Spleen (tissue), 11 donors: ENCODE data around the gene CACNA1H. TPM values are rescaled to one million over a fixed set of nuclear protein-coding genes. Genes with fewer than 3 reads are reported as not detected.

Experiments used
- DNase-seq: peaks from one replicate; pipeline ENCODE4 v3.0.0-alpha.2; 2020
- H3K27ac ChIP-seq, 8 donors: fragments of 200-600 bp; sonication (generic) in 7 of 8; 1 replicate in 4 of 8; 2 replicates in 4 of 8; pipeline versions ENCODE4 v1.5.0 to v1.8.0; 2016 to 2021; ENCODE audit warnings: inconsistent platforms in 4 of 8, mild to moderate bottlenecking in 4 of 8, moderate library complexity in 1 of 8
- H3K27me3 ChIP-seq, 7 donors: fragments of 200-600 bp; sonication (generic) in 6 of 7; replicated peaks in 1 of 7; 1 replicate in 4 of 7; 2 replicates in 3 of 7; pipeline versions ENCODE4 v1.5.0 to v1.8.0; 2016 to 2021; ENCODE audit warnings: inconsistent platforms in 3 of 7, mild to moderate bottlenecking in 1 of 7
- H3K36me3 ChIP-seq, 6 donors: fragments of 200-600 bp; sonication (generic) in 5 of 6; 1 replicate in 4 of 6; 2 replicates in 2 of 6; pipeline versions ENCODE4 v1.5.0 to v1.8.0; 2016 to 2021; ENCODE audit warnings: inconsistent platforms in 2 of 6
- H3K4me1 ChIP-seq, 6 donors: fragments of 200-600 bp; sonication (generic) in 5 of 6; 1 replicate in 3 of 6; 2 replicates in 3 of 6; pipeline versions ENCODE4 v1.5.0 to v1.8.0; 2016 to 2021; ENCODE audit warnings: inconsistent platforms in 3 of 6
- H3K4me3 ChIP-seq, 8 donors: fragments of 200-600 bp; sonication (generic) in 7 of 8; 1 replicate in 4 of 8; 2 replicates in 4 of 8; pipeline versions ENCODE4 v1.5.0 to v1.8.0; 2016 to 2021; ENCODE audit warnings: inconsistent platforms in 4 of 8, mild to moderate bottlenecking in 4 of 8, moderate library complexity in 2 of 8
- H3K9me3 ChIP-seq, 8 donors: fragments of 200-600 bp; sonication (generic) in 7 of 8; 1 replicate in 4 of 8; 2 replicates in 4 of 8; pipeline versions ENCODE4 v1.5.0 to v1.8.0; 2016 to 2021; ENCODE audit warnings: inconsistent platforms in 4 of 8
- POLR2A ChIP-seq, 3 donors: fragments of 450-650 bp; IDR thresholded peaks; one replicate each; pipeline ENCODE4 v1.5.1; 2017; ENCODE audit warnings: antibody characterized with exemption in 3 of 3, mild to moderate bottlenecking in 1 of 3
- POLR2AphosphoS5 ChIP-seq, 3 donors: sonication (generic); formaldehyde crosslinking; IDR thresholded peaks; one replicate each; pipeline ENCODE4 v1.5.1; 2017; ENCODE audit warnings: antibody characterized with exemption in 3 of 3
- WGBS, 5 donors: extraction: QIAGEN DNeasy Blood & Tissue Kit in 3 of 5; methylation state at CpG; one replicate each; pipeline versions ENCODE4 v1.1.5 to v1.1.7; 2013 to 2018; 5-methylcytosine and 5-hydroxymethylcytosine counted together
- intact Hi-C: fragments of 100-400 bp; cut with DNase I; formaldehyde crosslinking; loops from one replicate; pipeline ENCODE4 v1.15.0; 2023; ENCODE audit warnings: low total_unique reads
- polyA plus RNA-seq, 3 donors: library from polyadenylated mRNA; stranded (reverse); fragments of 200-250 nt; gene quantifications; one replicate each; pipeline ENCODE4 v1.2.1, GENCODE V29; 2013
- total RNA-seq, 7 donors: library from RNA; depleted of rRNA in 3 of 7; stranded (reverse); fragments of >200 nt in 3 of 7; fragmentation: NEBNext Ultra II Directional in 4 of 7; extraction: Animal tissue kit (Norgen Biotek cat#: 25700) in 4 of 7; gene quantifications; one replicate each; pipeline versions ENCODE4 v1.1.0 to v1.2.1, GENCODE V29; 2016 to 2021
- TF ChIP-seq, protein P1 (sequence below), 11 experiments: fragments of 200-600 bp in 7 of 11; fragments of 450-650 bp in 4 of 11; sonication (generic) in 4 of 11; IDR thresholded peaks in 8 of 11; conservative IDR thresholded peaks in 3 of 11; 1 replicate in 7 of 11; 2 replicates in 4 of 11; pipeline versions ENCODE4 v1.4.0 to v1.8.0; 2016 to 2021; ENCODE audit warnings: antibody characterized with exemption in 11 of 11, inconsistent platforms in 4 of 11, mild to moderate bottlenecking in 1 of 11
- donor health status: healthy with polysubstance abuse.
- donor health status: DM: no; HTN: no; CAD: no; lungs with moderate emphysema.
- donor health status: DM: no; HTN: no; CAD: no.
- donor health status: Bipolar disorder and iron deficiency.
- donor health status: healthy.
- donor health status: DM: no; HTN: no; CAD: no.
- donor health status: DM: yes; HTN: yes; CAD: no.

The CACNA1H gene
- total and polyA plus RNA-seq, 10 donors = 0.33 to 2.1 (median 0.70) TPM

DNA sequence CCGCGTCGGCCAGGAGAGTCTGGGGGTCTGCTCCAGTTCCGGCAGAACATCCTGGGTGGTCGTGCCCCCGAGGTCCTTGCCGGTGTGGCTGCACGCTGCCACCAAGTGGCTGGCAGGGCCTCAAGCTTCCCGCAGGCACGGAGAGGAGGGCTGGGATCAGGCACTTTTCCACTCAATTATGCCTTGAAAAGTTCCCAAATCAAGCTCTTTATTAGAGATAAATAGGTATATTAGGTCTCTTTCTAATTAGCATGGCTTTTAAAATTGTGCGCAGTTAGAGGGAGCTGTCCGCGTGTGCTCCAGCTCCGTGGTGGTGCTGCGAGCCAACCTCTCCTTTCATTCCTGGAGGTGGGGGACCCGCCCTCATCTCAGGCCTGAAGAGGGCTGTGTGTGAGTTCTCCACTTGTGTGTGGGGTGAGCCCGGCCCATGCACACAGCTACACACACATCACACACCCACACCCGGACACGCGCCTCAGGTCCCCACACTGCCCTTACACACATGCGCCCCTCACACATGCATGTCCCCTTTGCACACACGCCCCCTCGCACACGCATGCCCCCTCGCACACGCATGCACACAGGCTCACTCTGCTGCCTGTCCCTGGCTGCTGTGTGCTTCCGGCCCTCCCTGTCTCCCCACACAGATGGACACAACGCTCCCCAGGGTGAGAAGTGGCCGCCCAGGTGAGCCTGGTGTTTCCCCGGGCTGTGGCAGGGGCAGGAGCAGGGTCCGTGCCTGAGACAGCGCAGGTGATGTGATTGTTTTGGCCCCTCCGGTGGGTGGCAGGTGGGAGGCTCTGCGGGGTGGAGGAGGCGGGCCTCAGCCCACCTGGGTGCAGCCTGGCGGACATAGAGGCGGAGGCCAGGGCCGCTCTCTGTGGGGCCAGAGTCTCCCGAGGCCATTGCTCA, 28.8 kb downstream of the CACNA1H start:
- H3K4me3 ChIP-seq = no peak overlapping the region
- TF ChIP-seq POLR2A (IDR thresholded peaks at IDR 0.05) (no peak), POLR2AphosphoS5 (IDR thresholded peaks at IDR 0.05) (no peak)
- TF ChIP-seq, protein P1, sequence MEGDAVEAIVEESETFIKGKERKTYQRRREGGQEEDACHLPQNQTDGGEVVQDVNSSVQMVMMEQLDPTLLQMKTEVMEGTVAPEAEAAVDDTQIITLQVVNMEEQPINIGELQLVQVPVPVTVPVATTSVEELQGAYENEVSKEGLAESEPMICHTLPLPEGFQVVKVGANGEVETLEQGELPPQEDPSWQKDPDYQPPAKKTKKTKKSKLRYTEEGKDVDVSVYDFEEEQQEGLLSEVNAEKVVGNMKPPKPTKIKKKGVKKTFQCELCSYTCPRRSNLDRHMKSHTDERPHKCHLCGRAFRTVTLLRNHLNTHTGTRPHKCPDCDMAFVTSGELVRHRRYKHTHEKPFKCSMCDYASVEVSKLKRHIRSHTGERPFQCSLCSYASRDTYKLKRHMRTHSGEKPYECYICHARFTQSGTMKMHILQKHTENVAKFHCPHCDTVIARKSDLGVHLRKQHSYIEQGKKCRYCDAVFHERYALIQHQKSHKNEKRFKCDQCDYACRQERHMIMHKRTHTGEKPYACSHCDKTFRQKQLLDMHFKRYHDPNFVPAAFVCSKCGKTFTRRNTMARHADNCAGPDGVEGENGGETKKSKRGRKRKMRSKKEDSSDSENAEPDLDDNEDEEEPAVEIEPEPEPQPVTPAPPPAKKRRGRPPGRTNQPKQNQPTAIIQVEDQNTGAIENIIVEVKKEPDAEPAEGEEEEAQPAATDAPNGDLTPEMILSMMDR (IDR thresholded peaks at IDR 0.05 in 8 of 11, conservative IDR thresholded peaks at IDR 0.05 in 3 of 11) = no peak
- peaks cover 0 to 85% (median 25%) of the 10 kb centered on the region in 7 donors for H3K27me3 ChIP-seq
- H3K36me3 ChIP-seq = no peaks in the 10 kb centered on the region
- intact Hi-C loops = no loop called here
- 70 to 73% (median 71%) methylated on average over 33 to 39 of the region's 39 CpGs for WGBS, 5 donors
- no peak for DNase-seq
- peaks cover 0 to 3% (median 0%) of the 10 kb centered on the region in 8 donors for H3K9me3 ChIP-seq
- peaks cover 0 to 7% (median 0%) of the 10 kb centered on the region in 6 donors for H3K4me1 ChIP-seq
- no peak overlapping the region for H3K27ac ChIP-seq

DNA sequence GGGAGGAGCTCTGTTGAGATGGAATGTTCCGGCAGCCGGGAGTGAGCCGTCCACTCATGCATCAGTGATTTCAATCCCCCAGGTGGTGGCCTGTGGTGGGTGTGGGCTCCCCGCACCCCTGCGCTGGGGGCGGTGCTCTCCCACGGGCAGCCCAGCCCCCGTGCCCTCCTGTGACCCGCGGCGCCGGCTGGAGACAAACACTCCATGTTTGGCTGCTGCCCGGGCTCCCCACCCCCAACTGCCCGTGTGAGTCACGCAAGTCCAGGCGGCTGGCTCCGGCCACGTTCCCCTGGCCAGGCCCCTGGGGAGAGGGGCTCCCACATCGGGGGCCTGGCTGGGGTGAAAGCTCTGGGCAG, 29.4 kb downstream of the CACNA1H start:
- Histone ChIP-seq H3K4me3 (no peak overlapping the region), H3K36me3 (no peaks in the 10 kb centered on the region), H3K4me1 (peaks cover 0 to 7% (median 0%) of the 10 kb centered on the region in 6 donors), H3K27ac (no peak overlapping the region), H3K9me3 (peaks cover 0 to 3% (median 0%) of the 10 kb centered on the region in 8 donors), H3K27me3 (peaks cover 0 to 80% (median 24%) of the 10 kb centered on the region in 7 donors)
- WGBS, 5 donors = 29 to 65% (median 46%) methylated on average over 10 to 19 of the region's 19 CpGs
- TF ChIP-seq POLR2A (IDR thresholded peaks at IDR 0.05) = no peak
- no peak for TF ChIP-seq POLR2AphosphoS5 (IDR thresholded peaks at IDR 0.05)
- TF ChIP-seq, protein P1 (IDR thresholded peaks at IDR 0.05 in 8 of 11, conservative IDR thresholded peaks at IDR 0.05 in 3 of 11) = no peak
- no peak for DNase-seq
- intact Hi-C loops = no loop called here

DNA sequence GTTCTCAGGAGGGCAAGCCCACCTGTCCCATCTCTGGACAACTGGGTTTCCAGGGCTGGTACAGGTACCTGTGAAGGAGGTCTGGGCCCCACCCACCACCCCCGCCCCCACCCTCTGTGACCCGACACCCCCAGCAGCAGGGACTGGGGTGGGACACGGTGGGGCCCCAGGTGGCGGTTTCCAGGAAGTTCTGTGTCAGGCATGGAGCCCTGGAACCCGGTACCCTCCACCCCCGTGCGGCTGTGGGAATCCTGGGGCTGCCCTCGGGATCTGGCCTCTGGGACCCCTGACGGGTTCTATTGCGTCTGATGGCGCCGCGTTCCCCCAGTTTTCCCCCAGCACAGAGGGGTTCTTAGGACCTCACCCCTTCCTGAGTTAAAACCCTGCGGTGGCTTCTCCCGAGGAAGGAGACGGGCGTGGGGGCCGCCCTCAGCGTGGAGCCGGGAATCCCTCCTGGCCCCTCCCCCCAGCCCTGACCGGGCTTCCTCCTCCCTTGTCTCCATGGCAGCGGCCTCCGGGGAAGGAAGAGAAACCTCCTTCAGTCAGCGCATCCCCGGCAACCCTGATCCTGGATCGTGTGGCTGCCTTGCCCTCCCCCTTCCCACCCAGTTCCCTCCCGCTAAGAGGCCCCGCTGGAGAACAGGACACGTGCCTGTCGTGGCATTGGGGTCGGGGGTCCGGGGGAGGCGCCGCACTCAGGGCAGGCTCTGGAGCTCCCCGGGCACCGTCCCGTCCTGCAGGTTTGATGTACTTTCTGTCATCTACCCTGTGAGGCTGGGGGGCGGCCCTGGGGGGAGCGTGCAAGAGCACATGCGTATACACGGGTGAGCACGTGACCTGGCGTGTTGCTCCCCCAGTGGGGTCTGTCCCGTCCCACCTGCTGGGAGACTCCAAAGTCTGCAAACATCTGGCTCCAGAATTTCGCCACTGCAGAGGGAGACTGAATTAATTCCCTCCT, 30.3 kb downstream of the CACNA1H start:
- no peak overlapping the region for H3K27ac ChIP-seq
- peaks cover 0 to 7% (median 0%) of the 10 kb centered on the region in 6 donors for H3K4me1 ChIP-seq
- no peak for DNase-seq
- H3K27me3 ChIP-seq = peaks cover 0 to 80% (median 23%) of the 10 kb centered on the region in 7 donors
- 48 to 59% (median 53%) methylated on average over 20 to 45 of the region's 45 CpGs for whole genome bisulfite sequencing, 5 donors
- no peak overlapping the region for H3K4me3 ChIP-seq
- TF ChIP-seq, protein P1 (IDR thresholded peaks at IDR 0.05 in 8 of 11, conservative IDR thresholded peaks at IDR 0.05 in 3 of 11) = no peak
- TF ChIP-seq POLR2AphosphoS5 (IDR thresholded peaks at IDR 0.05) = no peak
- TF ChIP-seq POLR2A (IDR thresholded peaks at IDR 0.05) = no peak
- intact Hi-C loops = no loop called here
- no peaks in the 10 kb centered on the region for H3K36me3 ChIP-seq
- H3K9me3 ChIP-seq = peaks cover 0 to 3% (median 0%) of the 10 kb centered on the region in 8 donors
